ENCODE data around the gene FADS6. TPM values are rescaled to one million over a fixed set of nuclear protein-coding genes. Genes with fewer than 3 reads are reported as not detected.

The FADS6 gene
- total RNA-seq, 3 donors from 2014 or later, result 0.14 to 4.2 (median 1.1) TPM

DNA sequence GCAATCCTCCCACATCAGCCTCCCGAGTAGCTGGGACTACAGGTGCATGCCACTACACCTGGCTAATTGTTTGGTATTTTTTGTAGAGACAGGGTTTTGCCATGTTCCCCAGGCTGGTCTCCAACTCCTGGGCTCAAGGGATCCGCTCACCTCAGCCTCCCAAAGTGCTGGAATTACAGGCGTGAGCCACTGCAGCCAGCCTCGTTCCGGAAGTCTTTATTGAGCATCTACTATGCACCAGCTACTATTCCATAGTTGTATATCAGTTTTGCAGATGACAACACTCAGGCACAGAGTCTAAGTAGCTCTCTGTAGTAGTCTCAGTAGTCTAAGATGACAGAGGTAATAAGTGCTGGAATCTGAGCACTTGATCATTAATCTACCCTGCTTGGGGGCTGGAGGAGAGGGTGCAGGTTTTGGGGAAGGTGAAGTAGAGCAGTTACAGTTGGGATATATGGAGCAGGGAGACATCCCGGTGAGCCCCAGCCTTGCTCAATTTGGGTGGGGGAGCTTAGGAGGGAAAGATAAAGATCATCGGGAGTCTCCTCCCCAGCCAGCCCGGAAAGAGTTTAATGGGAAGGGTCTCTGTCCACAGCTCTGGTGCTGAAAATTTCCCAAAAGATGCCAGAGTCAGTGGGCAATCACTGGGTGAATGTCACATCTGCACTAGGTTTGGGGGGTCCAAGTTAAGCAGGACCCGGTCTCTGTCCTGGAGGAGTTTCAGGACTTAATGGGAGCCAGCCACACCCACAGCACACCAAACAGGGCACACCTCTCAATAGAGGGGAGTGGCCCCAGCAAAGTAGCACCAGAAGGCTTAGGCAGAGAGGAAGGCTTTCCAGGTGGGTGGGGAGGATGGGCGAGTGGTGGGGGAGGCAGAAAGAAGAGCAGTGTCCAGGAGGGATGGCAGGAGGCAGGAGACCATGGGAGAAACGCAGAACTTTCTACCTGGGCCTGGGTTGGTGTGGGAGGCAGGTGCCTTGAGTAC lies 43.9 kb upstream of the FADS6 start:
- peak; percentile 39 for ATAC-seq

DNA sequence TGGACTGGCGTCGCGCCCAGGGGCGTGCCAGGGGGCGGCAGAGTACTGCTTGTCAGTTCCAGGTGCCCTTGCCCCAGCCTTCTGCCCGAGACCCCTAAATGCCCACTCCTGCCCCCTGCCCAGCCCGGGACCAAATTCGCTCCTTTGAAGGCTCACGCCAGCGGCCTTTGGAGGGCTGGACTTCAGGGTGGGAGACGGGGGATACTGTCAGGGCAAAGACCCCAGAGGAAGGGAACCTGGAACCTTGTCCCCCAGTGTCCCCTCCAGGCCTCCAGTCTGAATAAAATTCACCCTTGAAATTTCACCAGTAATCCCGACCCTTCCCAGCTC lies 43.0 kb upstream of the FADS6 start:
- ATAC-seq (no peak), DNase-seq (no peak)
- H3K36me3 ChIP-seq (ENCODE audit: low read depth), result no peaks in the 10 kb centered on the region
- intact Hi-C loops (cut with DNase I, micrococcal nuclease), result no loop called here
- H3K4me3 ChIP-seq, result no peak overlapping the region
- TF ChIP-seq, protein P1, sequence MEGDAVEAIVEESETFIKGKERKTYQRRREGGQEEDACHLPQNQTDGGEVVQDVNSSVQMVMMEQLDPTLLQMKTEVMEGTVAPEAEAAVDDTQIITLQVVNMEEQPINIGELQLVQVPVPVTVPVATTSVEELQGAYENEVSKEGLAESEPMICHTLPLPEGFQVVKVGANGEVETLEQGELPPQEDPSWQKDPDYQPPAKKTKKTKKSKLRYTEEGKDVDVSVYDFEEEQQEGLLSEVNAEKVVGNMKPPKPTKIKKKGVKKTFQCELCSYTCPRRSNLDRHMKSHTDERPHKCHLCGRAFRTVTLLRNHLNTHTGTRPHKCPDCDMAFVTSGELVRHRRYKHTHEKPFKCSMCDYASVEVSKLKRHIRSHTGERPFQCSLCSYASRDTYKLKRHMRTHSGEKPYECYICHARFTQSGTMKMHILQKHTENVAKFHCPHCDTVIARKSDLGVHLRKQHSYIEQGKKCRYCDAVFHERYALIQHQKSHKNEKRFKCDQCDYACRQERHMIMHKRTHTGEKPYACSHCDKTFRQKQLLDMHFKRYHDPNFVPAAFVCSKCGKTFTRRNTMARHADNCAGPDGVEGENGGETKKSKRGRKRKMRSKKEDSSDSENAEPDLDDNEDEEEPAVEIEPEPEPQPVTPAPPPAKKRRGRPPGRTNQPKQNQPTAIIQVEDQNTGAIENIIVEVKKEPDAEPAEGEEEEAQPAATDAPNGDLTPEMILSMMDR (IDR thresholded peaks at IDR 0.05), result no peak
- H3K9me3 ChIP-seq, result no peaks in the 10 kb centered on the region
- peaks cover 8% of the 10 kb centered on the region for H3K4me1 ChIP-seq (ENCODE audit: low read depth)

More for the DNA sequence above, 43.9 kb upstream of the FADS6 start:
- H3K9me3 ChIP-seq, result no peaks in the 10 kb centered on the region
- intact Hi-C loops (cut with DNase I, micrococcal nuclease), result no loop called here
- TF ChIP-seq, protein P1 (IDR thresholded peaks at IDR 0.05), result no peak
- no peaks in the 10 kb centered on the region for H3K36me3 ChIP-seq (ENCODE audit: low read depth)
- peaks cover 8% of the 10 kb centered on the region for H3K4me1 ChIP-seq (ENCODE audit: low read depth)
- DNase-seq, result no peak
- H3K4me3 ChIP-seq, result no peak overlapping the region

DNA sequence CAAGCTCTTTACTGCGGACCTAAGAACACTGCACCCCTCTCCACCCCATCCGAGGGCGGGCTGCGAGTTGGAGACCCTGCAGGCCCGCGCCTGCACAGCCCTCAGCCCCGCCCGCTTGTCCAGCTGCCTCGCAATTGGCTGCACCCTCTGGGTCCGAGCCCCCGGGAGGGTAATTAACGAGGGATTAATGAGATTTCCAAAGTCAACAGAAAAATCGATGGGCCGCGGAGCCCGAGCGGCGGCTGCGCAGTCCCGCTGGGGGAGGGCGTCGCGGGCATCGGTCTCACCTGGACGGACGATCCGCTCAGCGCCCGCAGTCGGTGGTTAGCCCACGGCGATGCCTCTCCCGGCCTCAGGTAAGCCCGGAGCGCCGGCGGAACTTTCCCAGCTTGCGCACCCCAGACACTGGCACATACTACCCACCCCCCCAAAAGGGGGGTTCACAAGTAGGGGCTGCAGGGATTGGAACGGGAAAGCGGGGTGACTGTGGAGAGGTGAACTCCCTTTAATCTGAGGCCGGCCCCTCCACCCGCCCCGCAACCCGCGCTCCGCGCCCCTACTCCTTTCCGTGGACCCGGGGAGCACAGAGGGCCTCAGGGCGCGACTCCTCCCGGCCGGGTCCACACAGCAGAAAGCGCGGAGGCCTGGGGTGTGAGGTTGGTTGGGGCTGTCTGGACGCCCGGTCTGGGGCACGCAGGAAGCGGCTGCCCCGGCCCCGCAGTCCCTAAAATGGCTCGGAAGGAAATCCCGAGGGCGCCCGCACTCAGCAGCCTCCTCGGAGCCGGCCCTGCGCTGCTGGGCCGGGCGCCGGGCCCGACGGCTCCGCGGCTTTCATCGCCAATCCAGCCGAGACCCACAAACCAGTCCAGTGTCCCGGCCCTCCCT lies 42.4 kb upstream of the FADS6 start, which contains the start of gene OTOP3:
TSS of gene OTOP3 (plus strand) at position 314 of the 885 bp plus-strand sequence. CDS start at position 338, 24 bp downstream.
- intact Hi-C loops (cut with DNase I, micrococcal nuclease), result no loop called here
- Histone ChIP-seq H3K4me1 (ENCODE audit: low read depth) (peaks cover 8% of the 10 kb centered on the region), H3K9me3 (no peaks in the 10 kb centered on the region), H3K36me3 (ENCODE audit: low read depth) (no peaks in the 10 kb centered on the region), H3K4me3 (no peak within 1 kb of the TSS)
- TF ChIP-seq, protein P1 (IDR thresholded peaks at IDR 0.05), result no peak
- peak; percentile 23 for ATAC-seq
- no peak for DNase-seq

DNA sequence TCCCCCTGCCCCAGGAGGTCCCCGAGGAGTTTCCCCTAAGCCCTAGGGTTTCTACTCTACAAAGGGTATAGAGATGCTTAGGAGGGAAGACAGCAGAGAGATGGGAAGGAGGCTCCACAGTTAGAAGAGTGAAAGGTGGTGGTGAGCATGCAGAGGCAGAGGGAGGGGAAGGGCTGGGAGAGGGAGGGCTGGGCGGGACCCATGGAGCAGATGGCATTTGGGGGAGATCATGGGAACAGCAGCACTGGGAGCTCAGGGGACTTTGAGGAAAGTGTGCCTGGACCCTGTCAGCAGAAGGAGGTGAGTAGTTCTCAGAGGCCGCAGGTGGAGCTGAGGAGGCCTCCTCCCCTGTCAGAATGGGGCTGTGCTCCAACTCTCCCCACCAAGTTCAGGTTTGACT lies 41.6 kb upstream of the FADS6 start:
- H3K9me3 ChIP-seq, result no peaks in the 10 kb centered on the region
- H3K36me3 ChIP-seq (ENCODE audit: low read depth), result no peaks in the 10 kb centered on the region
- H3K4me3 ChIP-seq, result no peak overlapping the region
- TF ChIP-seq, protein P1 (IDR thresholded peaks at IDR 0.05), result no peak
- H3K4me1 ChIP-seq (ENCODE audit: low read depth), result peaks cover 8% of the 10 kb centered on the region
- ATAC-seq, result no peak
- intact Hi-C loops (cut with DNase I, micrococcal nuclease), result no loop called here
- DNase-seq, result no peak

DNA sequence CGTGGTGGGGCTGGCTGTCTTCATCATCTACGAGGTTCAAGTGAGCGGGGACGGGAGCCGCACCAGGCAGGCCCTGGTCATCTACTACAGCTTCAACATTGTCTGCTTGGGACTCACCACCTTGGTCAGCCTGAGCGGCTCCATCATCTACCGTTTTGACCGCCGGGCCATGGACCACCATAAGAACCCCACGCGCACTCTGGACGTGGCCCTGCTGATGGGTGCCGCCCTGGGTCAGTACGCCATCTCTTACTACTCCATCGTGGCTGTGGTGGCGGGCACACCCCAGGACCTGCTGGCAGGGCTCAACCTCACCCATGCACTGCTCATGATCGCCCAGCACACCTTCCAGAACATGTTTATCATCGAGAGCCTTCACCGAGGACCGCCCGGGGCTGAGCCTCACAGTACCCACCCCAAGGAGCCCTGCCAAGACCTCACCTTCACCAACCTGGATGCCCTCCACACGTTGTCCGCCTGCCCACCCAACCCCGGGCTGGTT lies 37.2 kb upstream of the FADS6 start:
- DNase-seq (no peak), ATAC-seq (no peak)
- Histone ChIP-seq H3K4me1 (ENCODE audit: low read depth) (no peaks in the 10 kb centered on the region), H3K36me3 (ENCODE audit: low read depth) (no peaks in the 10 kb centered on the region), H3K4me3 (no peak overlapping the region), H3K9me3 (no peaks in the 10 kb centered on the region)
- intact Hi-C loops (cut with DNase I, micrococcal nuclease), result no loop called here
- TF ChIP-seq, protein P1 (IDR thresholded peaks at IDR 0.05), result no peak

Data from mucosa of descending colon (tissue), 3 donors.